IPS-18c (cell line): ENCODE results near the gene CAPN9.

Experiments used
- H3K4me3 ChIP-seq: 2 replicates; pipeline ENCODE4 v1.7.0; 2013; ENCODE audit warnings: low read depth, mild to moderate bottlenecking, low read length, moderate library complexity; ENCODE audit not compliant: insufficient read depth
- H3K9me3 ChIP-seq: one replicate; pipeline ENCODE4 v1.6.1; 2013; ENCODE audit warnings: mild to moderate bottlenecking, low read length, moderate library complexity; ENCODE audit not compliant: control insufficient read depth, insufficient read depth

The CAPN9 gene

GRCh38 chr1:230773396-230774033 is 26.3 kb downstream of the CAPN9 start:
- Histone ChIP-seq H3K9me3 (peaks cover 2% of the 10 kb centered on the region), H3K4me3 (no peak overlapping the region)

- Histone ChIP-seq H3K4me3 (no peak overlapping the region), H3K9me3 (peaks cover 2% of the 10 kb centered on the region)
Observed at GRCh38 chr1:230778916-230779590, 31.9 kb downstream of the CAPN9 start.

- Histone ChIP-seq H3K4me3 (no peak overlapping the region), H3K9me3 (peaks cover 2% of the 10 kb centered on the region)
Observed at GRCh38 chr1:230781131-230781530, 33.9 kb downstream of the CAPN9 start.

GRCh38 chr1:230781594-230781993 is 34.4 kb downstream of the CAPN9 start:
- H3K4me3 ChIP-seq, result no peak overlapping the region
- peaks cover 1% of the 10 kb centered on the region for H3K9me3 ChIP-seq

GRCh38 chr1:230784163-230784562 is 37.0 kb downstream of the CAPN9 start:
- Histone ChIP-seq H3K4me3 (no peak overlapping the region), H3K9me3 (no peaks in the 10 kb centered on the region)

GRCh38 chr1:230785636-230786384 is 38.6 kb downstream of the CAPN9 start:
- no peak overlapping the region for H3K4me3 ChIP-seq

GRCh38 chr1:230786385-230786753 is 39.2 kb downstream of the CAPN9 start:
- no peaks in the 10 kb centered on the region for H3K9me3 ChIP-seq
- H3K4me3 ChIP-seq, result no peak overlapping the region

More at GRCh38 chr1:230785636-230786384, 38.6 kb downstream of the CAPN9 start:
- no peaks in the 10 kb centered on the region for H3K9me3 ChIP-seq

- Histone ChIP-seq H3K9me3 (no peaks in the 10 kb centered on the region), H3K4me3 (no peak overlapping the region)
Observed at GRCh38 chr1:230787471-230787870, 40.3 kb downstream of the CAPN9 start.

GRCh38 chr1:230788561-230789275 is 41.5 kb downstream of the CAPN9 start:
- H3K9me3 ChIP-seq, result no peaks in the 10 kb centered on the region
- no peak overlapping the region for H3K4me3 ChIP-seq

GRCh38 chr1:230790026-230790425 is 42.8 kb downstream of the CAPN9 start:
- Histone ChIP-seq H3K9me3 (no peaks in the 10 kb centered on the region), H3K4me3 (no peak overlapping the region)

GRCh38 chr1:230791986-230792564 is 44.9 kb downstream of the CAPN9 start:
- Histone ChIP-seq H3K4me3 (no peak overlapping the region), H3K9me3 (no peaks in the 10 kb centered on the region)

GRCh38 chr1:230792691-230793462 is 45.7 kb downstream of the CAPN9 start:
- no peak overlapping the region for H3K4me3 ChIP-seq

GRCh38 chr1:230793463-230793745 is 46.2 kb downstream of the CAPN9 start:
- H3K9me3 ChIP-seq, result no peaks in the 10 kb centered on the region
- no peak overlapping the region for H3K4me3 ChIP-seq

More at GRCh38 chr1:230792691-230793462, 45.7 kb downstream of the CAPN9 start:
- H3K9me3 ChIP-seq, result no peaks in the 10 kb centered on the region

GRCh38 chr1:230794431-230794830 is 47.2 kb downstream of the CAPN9 start:
- H3K4me3 ChIP-seq, result no peak overlapping the region
- no peaks in the 10 kb centered on the region for H3K9me3 ChIP-seq

GRCh38 chr1:230794871-230795605 is 47.9 kb downstream of the CAPN9 start:
- Histone ChIP-seq H3K4me3 (no peak overlapping the region), H3K9me3 (no peaks in the 10 kb centered on the region)

GRCh38 chr1:230796626-230797025 is 49.4 kb downstream of the CAPN9 start:
- Histone ChIP-seq H3K9me3 (no peaks in the 10 kb centered on the region), H3K4me3 (no peak overlapping the region)
